Panc1 (cell line): ENCODE results near the gene NTM. TPM values are rescaled to one million over a fixed set of nuclear protein-coding genes. Genes with fewer than 3 reads are reported as not detected.

Experiments
- ATAC-seq: fragments of 200-7000 bp; cut with Tn5 transposase; 2 replicates; pipeline ENCODE4 v1.9.1; 2020; ENCODE audit warnings: mild to moderate bottlenecking, moderate library complexity
- BruUV-seq: library from RNA; stranded (reverse); fragments of 400-500 nt; replicated peaks from 2 replicates; lab custom pipeline; 2021; lab: Mats Ljungman, UMichigan
- CTCF ChIA-PET: fragments of 300-600 bp; sonication (Branson Sonifier 250); formaldehyde crosslinking; loops from one replicate; lab custom pipeline; 2022; ENCODE audit warnings: antibody characterized with exemption; lab: Charles Lee
- POLR2A ChIA-PET: fragments of 300-600 bp; sonication (Branson Sonifier 250); formaldehyde crosslinking; loops from one replicate; lab custom pipeline; 2022; ENCODE audit warnings: antibody characterized with exemption; lab: Charles Lee
- DNase-seq: peaks from one replicate; pipeline ENCODE4 v3.0.0-alpha.2; 2010; ENCODE audit warnings: low read depth, low spot score
- H3K27ac ChIP-seq: 2 replicates; pipeline ENCODE4 v1.5.1; 2011; ENCODE audit warnings: mild to moderate bottlenecking, low read length, inconsistent platforms
- H3K27me3 ChIP-seq: fragments of 200-500 bp; sonication (Bioruptor generic); 2 replicates; pipeline ENCODE4 v1.6.0; 2014; ENCODE audit warnings: low read length, inconsistent platforms; ENCODE audit not compliant: control insufficient read depth, insufficient read depth
- H3K36me3 ChIP-seq: fragments of 200-500 bp; sonication (Bioruptor generic); 2 replicates; pipeline ENCODE4 v1.5.1; 2014; ENCODE audit warnings: inconsistent platforms, mild to moderate bottlenecking, low read length, moderate library complexity; ENCODE audit not compliant: control insufficient read depth, insufficient read depth
- H3K4me1 ChIP-seq: 2 replicates; pipeline ENCODE4 v1.5.1; 2011; ENCODE audit warnings: inconsistent platforms, mild to moderate bottlenecking, low read length, moderate library complexity; ENCODE audit not compliant: control insufficient read depth, insufficient read depth
- H3K4me3 ChIP-seq, 2 experiments: 2 replicates each; pipeline ENCODE4 v1.5.1; 2011 to 2012; ENCODE audit warnings: low read depth in 2 of 2, low read length in 2 of 2, mild to moderate bottlenecking in 2 of 2, inconsistent platforms in 1 of 2, moderate library complexity in 1 of 2
- H3K9me3 ChIP-seq: fragments of 200-500 bp; sonication (Bioruptor generic); 2 replicates; pipeline ENCODE4 v1.5.1; 2014; ENCODE audit warnings: low read depth, mild to moderate bottlenecking, inconsistent platforms, low read length, moderate library complexity; ENCODE audit not compliant: control insufficient read depth, insufficient read depth
- POLR2AphosphoS5 ChIP-seq: IDR thresholded peaks from 2 replicates; pipeline ENCODE4 v1.6.1; 2012; ENCODE audit warnings: mild to moderate bottlenecking, low read depth, low read length, moderate library complexity
- REST ChIP-seq, 2 experiments: IDR thresholded peaks; 2 replicates each; pipeline ENCODE4 v1.6.1; 2011 to 2012; ENCODE audit warnings: low read depth in 2 of 2, control low read depth in 1 of 2, low read length in 1 of 2, mild to moderate bottlenecking in 1 of 2, moderate library complexity in 1 of 2; ENCODE audit not compliant: insufficient read depth in 1 of 2
- SIN3A ChIP-seq: IDR thresholded peaks from 2 replicates; pipeline ENCODE4 v1.6.1; 2012; ENCODE audit warnings: low read depth, mild to moderate bottlenecking, low read length, moderate library complexity, borderline replicate concordance; ENCODE audit not compliant: insufficient read depth
- TCF7L2 ChIP-seq: IDR thresholded peaks from 2 replicates; pipeline ENCODE4 v1.6.1; 2011; ENCODE audit warnings: mild to moderate bottlenecking, low read depth, low read length, inconsistent platforms
- in situ Hi-C: cut with HindIII; loops from 2 replicates; pipeline ENCODE4 v1.10.0; 2016; ENCODE audit warnings: low sequenced_read_pairs, low pct_unique_long_range_greater_than_20kb
- intact Hi-C: fragments of 100-400 bp; cut with micrococcal nuclease; formaldehyde crosslinking; loops from one replicate; pipeline ENCODE4 v1.10.0; 2022; ENCODE audit not compliant: unreplicated experiment
- total RNA-seq: library from RNA; stranded (reverse); gene quantifications from one replicate; pipeline ENCODE4 v1.2.1, GENCODE V29; 2021; ENCODE audit not compliant: unreplicated experiment
- TF ChIP-seq, protein P1 (sequence below): fragments of 450-650 bp; IDR thresholded peaks from 2 replicates; pipeline ENCODE4 v1.5.1; 2017; ENCODE audit warnings: mild to moderate bottlenecking

Gene NTM
- total RNA-seq, 1 experiment from 2014 or later = 0.10 TPM

DNA sequence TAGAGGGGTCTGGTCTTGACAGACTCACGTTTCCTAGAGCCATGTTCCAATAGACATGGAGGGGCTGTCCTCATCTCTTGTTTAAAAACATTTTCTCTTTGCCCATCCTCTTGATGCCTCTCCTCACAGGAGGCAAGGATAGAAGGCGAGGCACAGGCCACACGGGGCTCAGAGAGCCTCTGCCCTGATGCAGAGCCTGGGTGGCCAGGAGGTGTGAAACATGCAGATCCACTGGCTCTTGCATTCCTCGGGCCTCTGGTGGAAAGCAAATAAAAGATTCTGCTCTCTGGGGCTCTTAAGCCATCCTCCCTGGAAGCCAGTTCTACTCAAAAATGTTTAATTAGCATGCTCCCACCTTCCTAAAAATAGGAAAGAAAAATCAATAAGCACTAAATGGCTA, 43.6 kb upstream of the NTM start:
- DNase-seq = no peak
- TF ChIP-seq TCF7L2 (no peak), POLR2AphosphoS5 (no peak), SIN3A (no peak), REST (IDR thresholded peaks at IDR 0.05; ENCODE audit: insufficient read depth in 1 of 2, low read depth in 2 of 2, low read length in 1 of 2) (no peak)
- TF ChIP-seq, protein P1, sequence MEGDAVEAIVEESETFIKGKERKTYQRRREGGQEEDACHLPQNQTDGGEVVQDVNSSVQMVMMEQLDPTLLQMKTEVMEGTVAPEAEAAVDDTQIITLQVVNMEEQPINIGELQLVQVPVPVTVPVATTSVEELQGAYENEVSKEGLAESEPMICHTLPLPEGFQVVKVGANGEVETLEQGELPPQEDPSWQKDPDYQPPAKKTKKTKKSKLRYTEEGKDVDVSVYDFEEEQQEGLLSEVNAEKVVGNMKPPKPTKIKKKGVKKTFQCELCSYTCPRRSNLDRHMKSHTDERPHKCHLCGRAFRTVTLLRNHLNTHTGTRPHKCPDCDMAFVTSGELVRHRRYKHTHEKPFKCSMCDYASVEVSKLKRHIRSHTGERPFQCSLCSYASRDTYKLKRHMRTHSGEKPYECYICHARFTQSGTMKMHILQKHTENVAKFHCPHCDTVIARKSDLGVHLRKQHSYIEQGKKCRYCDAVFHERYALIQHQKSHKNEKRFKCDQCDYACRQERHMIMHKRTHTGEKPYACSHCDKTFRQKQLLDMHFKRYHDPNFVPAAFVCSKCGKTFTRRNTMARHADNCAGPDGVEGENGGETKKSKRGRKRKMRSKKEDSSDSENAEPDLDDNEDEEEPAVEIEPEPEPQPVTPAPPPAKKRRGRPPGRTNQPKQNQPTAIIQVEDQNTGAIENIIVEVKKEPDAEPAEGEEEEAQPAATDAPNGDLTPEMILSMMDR = no peak
- no peaks in the 10 kb centered on the region for H3K9me3 ChIP-seq
- no peaks in the 10 kb centered on the region for H3K4me1 ChIP-seq
- no peak overlapping the region for H3K4me3 ChIP-seq
- 0 out of 2 replicates have a peak, but pooled peaks cover 2% of the 10 kb centered on the region for H3K27me3 ChIP-seq
- in situ Hi-C loops = no loop called here
- CTCF ChIA-PET = no interaction called here
- POLR2A ChIA-PET = no interaction called here
- no TSS peak for BruUV-seq
- H3K36me3 ChIP-seq = no peaks in the 10 kb centered on the region
- no peak for ATAC-seq
- intact Hi-C loops = no loop called here
- H3K27ac ChIP-seq = no peak overlapping the region

DNA sequence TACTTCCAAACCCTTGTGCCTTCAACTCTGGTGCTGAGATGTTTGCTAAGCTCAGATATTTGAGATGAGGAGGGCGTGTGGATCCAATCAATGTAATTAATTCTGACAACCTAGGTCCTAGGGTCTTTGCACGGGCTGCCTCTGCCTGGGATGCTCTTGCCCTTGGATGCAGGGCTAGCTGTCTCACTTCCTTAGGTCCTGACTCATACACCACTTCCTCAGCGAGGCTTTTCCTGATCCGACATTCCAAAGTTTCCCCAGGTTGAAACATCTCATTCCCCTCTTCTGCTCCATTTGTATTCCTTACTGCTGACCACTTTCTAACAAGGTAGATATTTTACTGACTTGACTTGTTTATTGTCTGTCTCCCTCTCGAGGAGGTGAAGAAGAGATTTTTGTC, 43.0 kb upstream of the NTM start:
- Histone ChIP-seq H3K27ac (no peak overlapping the region), H3K9me3 (no peaks in the 10 kb centered on the region), H3K4me1 (no peaks in the 10 kb centered on the region), H3K36me3 (no peaks in the 10 kb centered on the region), H3K27me3 (0 out of 2 replicates have a peak, but pooled peaks cover 2% of the 10 kb centered on the region), H3K4me3 (no peak overlapping the region)
- DNase-seq (no peak), ATAC-seq (no peak)
- intact Hi-C loops = no loop called here
- TF ChIP-seq SIN3A = no peak
- TF ChIP-seq POLR2AphosphoS5 = no peak
- TF ChIP-seq, protein P1 = no peak
- no peak for TF ChIP-seq TCF7L2
- TF ChIP-seq REST (IDR thresholded peaks at IDR 0.05; ENCODE audit: insufficient read depth in 1 of 2, low read depth in 2 of 2, low read length in 1 of 2) = no peak
- CTCF ChIA-PET = no interaction called here
- in situ Hi-C loops = no loop called here
- no TSS peak for BruUV-seq
- POLR2A ChIA-PET = no interaction called here
